PC-3 (cell line): ENCODE results near the gene FAM131A. TPM values are rescaled to one million over a fixed set of nuclear protein-coding genes. Genes with fewer than 3 reads are reported as not detected.
A peak's percentile ranks its signal among the peaks of the same experiment; 100 is the strongest.

Experiments used
- ATAC-seq: fragments of 200-7000 bp; cut with Tn5 transposase; 2 replicates; pipeline ENCODE4 v1.9.1; 2020; ENCODE audit warnings: mild to moderate bottlenecking, moderate library complexity
- BruUV-seq: library from RNA; stranded (reverse); fragments of 400-500 nt; replicated peaks from 2 replicates; lab custom pipeline; 2021; lab: Mats Ljungman, UMichigan
- CTCF ChIA-PET: fragments of 300-600 bp; sonication (Branson Sonifier 250); formaldehyde crosslinking; loops from one replicate; lab custom pipeline; 2022; ENCODE audit warnings: antibody characterized with exemption; lab: Charles Lee
- POLR2A ChIA-PET: fragments of 300-600 bp; sonication (Branson Sonifier 250); formaldehyde crosslinking; loops from one replicate; lab custom pipeline; 2022; ENCODE audit warnings: antibody characterized with exemption; ENCODE audit not compliant: unreplicated experiment; lab: Charles Lee
- DNase-seq: peaks from one replicate; pipeline ENCODE4 v3.0.0-alpha.2; 2015
- H2AFZ ChIP-seq: fragments of 300-600 bp; sonication (generic); 2 replicates; pipeline ENCODE4 v1.6.0; 2016; ENCODE audit warnings: antibody characterized with exemption, low read length
- H3F3A ChIP-seq: fragments of 300-600 bp; sonication (generic); one replicate; pipeline ENCODE4 v1.6.0; 2017; ENCODE audit warnings: antibody characterized with exemption, low read length, control low read depth, mild to moderate bottlenecking; ENCODE audit not compliant: unreplicated experiment
- H3K27ac ChIP-seq: fragments of 300-600 bp; sonication (generic); 2 replicates; pipeline ENCODE4 v1.5.1; 2016; ENCODE audit warnings: mild to moderate bottlenecking, low read length
- H3K27me3 ChIP-seq: fragments of 300-600 bp; sonication (generic); 2 replicates; pipeline ENCODE4 v1.6.1; 2016; ENCODE audit warnings: low read length, mixed read lengths
- H3K36me3 ChIP-seq: fragments of 300-600 bp; sonication (generic); 2 replicates; pipeline ENCODE4 v1.6.1; 2016; ENCODE audit warnings: low read depth, mixed run types, low read length, mixed read lengths
- H3K4me1 ChIP-seq: fragments of 300-600 bp; sonication (generic); 2 replicates; pipeline ENCODE4 v1.5.1; 2016; ENCODE audit warnings: low read length; ENCODE audit not compliant: insufficient read depth
- H3K4me2 ChIP-seq: fragments of 300-600 bp; sonication (generic); 2 replicates; pipeline ENCODE4 v1.6.0; 2016; ENCODE audit warnings: low read length
- H3K4me3 ChIP-seq: fragments of 300-600 bp; sonication (generic); 2 replicates; pipeline ENCODE4 v1.5.1; 2016; ENCODE audit warnings: mild to moderate bottlenecking, low read length, mixed read lengths
- H3K79me2 ChIP-seq: fragments of 300-600 bp; sonication (generic); 2 replicates; pipeline ENCODE4 v1.6.1; 2017; ENCODE audit warnings: low read length, mixed read lengths
- H3K9ac ChIP-seq: fragments of 300-600 bp; sonication (generic); 2 replicates; pipeline ENCODE4 v1.6.0; 2016; ENCODE audit warnings: mild to moderate bottlenecking, low read length
- H3K9me2 ChIP-seq: fragments of 300-600 bp; sonication (generic); replicated peaks from 2 replicates; pipeline ENCODE4 v1.6.1; 2016; ENCODE audit warnings: mixed run types, low read length, mixed read lengths
- H3K9me3 ChIP-seq: fragments of 300-600 bp; sonication (generic); 2 replicates; pipeline ENCODE4 v1.6.1; 2016; ENCODE audit warnings: low read length, mixed read lengths
- H4K20me1 ChIP-seq: fragments of 300-600 bp; sonication (generic); 2 replicates; pipeline ENCODE4 v1.6.1; 2016; ENCODE audit warnings: low read length, mixed read lengths
- EZH2 ChIP-seq: fragments of 300-600 bp; sonication (generic); IDR thresholded peaks from one replicate; pipeline ENCODE4 v1.6.1; 2017; ENCODE audit warnings: antibody characterized with exemption, mild to moderate bottlenecking, low read length; ENCODE audit not compliant: unreplicated experiment
- EZH2phosphoT487 ChIP-seq: fragments of 300-600 bp; sonication (generic); IDR thresholded peaks from 2 replicates; pipeline ENCODE4 v1.6.1; 2018; ENCODE audit warnings: mild to moderate bottlenecking, antibody characterized with exemption, low read length, borderline replicate concordance
- intact Hi-C: fragments of 100-400 bp; cut with micrococcal nuclease; formaldehyde crosslinking; loops from 2 replicates; pipeline ENCODE4 v1.9.0; 2023
- total RNA-seq: library from RNA; depleted of rRNA; stranded (reverse); fragments of >200 nt; gene quantifications from 2 replicates; pipeline ENCODE4 v1.2.3, GENCODE V29; 2014
- TF ChIP-seq, protein P1 (sequence below): fragments of 300-600 bp; sonication (generic); conservative IDR thresholded peaks from 2 replicates; pipeline ENCODE4 v1.5.1; 2017; ENCODE audit warnings: antibody characterized with exemption, low read depth, mild to moderate bottlenecking, low read length

The FAM131A gene
- total RNA-seq, 1 experiment from 2014 or later: 21.9 TPM

DNA sequence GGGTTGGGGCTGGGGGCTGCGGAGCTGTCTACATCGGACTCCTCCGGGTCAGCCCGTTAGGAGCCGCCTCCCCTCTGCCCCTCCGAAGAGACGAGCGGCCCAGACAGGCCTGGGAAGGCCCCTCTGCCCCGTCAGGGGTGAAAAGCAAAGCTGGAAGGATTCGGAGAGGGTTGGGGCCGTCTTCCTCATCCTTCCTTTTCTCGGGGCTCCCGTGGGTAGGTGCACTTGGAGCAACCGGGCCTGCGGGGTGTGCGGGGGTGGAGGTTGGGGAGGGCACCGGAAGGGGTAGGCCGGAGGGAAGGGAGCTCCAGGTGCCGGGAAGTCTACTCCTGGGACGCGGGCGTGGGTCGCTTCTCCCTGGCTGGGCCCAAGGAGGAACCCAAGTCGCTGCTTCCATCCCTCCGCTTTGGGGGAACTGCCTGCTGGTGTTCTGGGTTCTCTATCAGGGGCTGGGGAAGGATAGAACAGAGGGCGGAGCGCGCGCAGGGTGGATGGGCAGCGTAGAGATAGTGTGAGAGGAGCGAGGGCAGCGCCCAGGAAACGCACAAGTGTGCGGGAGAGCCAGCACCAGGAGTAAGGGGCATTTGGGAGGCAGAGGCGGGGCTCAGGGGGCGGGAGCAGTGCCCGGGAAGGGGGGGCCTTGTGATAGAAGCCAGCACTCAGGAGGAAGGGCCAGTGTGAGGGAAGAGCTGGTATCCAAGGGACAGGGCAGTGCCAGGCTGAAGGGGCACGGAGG, 24.7 kb downstream of the FAM131A start:
- Histone ChIP-seq H2AFZ (peak overlapping the region; percentile 77), H3K79me2 (peaks cover 38% of the 10 kb centered on the region), H3K27ac (peak overlapping the region; percentile 94), H3K36me3 (peaks cover 12% of the 10 kb centered on the region), H3K4me2 (peak overlapping the region; percentile 85), H3F3A (no peaks in the 10 kb centered on the region), H3K27me3 (no peaks in the 10 kb centered on the region), H4K20me1 (peaks cover 10% of the 10 kb centered on the region), H3K9ac (peak overlapping the region; percentile 92), H3K9me2 (no peaks in the 10 kb centered on the region), H3K9me3 (no peaks in the 10 kb centered on the region), H3K4me1 (peaks cover 21% of the 10 kb centered on the region), H3K4me3 (peak overlapping the region; percentile 84)
- DNase-seq: peak; percentile 68
- intact Hi-C loops: loop anchor here (1.0 to 2.0 kb wide), 3 partner anchors 17 to 63 kb away; partner anchors contain the start of genes FAM131A and PSMD2
- CTCF ChIA-PET: interaction anchor here (0.6 to 1.2 kb wide), 3 partner anchors 9 to 416 kb away, joined by 3 to 21 read pairs (median 4); no protein-coding TSS in a partner anchor
- peak; percentile 25 for ATAC-seq
- no peak for TF ChIP-seq EZH2
- TF ChIP-seq, protein P1, sequence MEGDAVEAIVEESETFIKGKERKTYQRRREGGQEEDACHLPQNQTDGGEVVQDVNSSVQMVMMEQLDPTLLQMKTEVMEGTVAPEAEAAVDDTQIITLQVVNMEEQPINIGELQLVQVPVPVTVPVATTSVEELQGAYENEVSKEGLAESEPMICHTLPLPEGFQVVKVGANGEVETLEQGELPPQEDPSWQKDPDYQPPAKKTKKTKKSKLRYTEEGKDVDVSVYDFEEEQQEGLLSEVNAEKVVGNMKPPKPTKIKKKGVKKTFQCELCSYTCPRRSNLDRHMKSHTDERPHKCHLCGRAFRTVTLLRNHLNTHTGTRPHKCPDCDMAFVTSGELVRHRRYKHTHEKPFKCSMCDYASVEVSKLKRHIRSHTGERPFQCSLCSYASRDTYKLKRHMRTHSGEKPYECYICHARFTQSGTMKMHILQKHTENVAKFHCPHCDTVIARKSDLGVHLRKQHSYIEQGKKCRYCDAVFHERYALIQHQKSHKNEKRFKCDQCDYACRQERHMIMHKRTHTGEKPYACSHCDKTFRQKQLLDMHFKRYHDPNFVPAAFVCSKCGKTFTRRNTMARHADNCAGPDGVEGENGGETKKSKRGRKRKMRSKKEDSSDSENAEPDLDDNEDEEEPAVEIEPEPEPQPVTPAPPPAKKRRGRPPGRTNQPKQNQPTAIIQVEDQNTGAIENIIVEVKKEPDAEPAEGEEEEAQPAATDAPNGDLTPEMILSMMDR: no peak
- no peak for TF ChIP-seq EZH2phosphoT487
- POLR2A ChIA-PET: interaction anchor here (0.5 to 0.6 kb wide), 3 partner anchors 24 to 1281 kb away, joined by 6 to 13 read pairs (median 10); no protein-coding TSS in a partner anchor
- BruUV-seq: TSS peak; percentile 63

DNA sequence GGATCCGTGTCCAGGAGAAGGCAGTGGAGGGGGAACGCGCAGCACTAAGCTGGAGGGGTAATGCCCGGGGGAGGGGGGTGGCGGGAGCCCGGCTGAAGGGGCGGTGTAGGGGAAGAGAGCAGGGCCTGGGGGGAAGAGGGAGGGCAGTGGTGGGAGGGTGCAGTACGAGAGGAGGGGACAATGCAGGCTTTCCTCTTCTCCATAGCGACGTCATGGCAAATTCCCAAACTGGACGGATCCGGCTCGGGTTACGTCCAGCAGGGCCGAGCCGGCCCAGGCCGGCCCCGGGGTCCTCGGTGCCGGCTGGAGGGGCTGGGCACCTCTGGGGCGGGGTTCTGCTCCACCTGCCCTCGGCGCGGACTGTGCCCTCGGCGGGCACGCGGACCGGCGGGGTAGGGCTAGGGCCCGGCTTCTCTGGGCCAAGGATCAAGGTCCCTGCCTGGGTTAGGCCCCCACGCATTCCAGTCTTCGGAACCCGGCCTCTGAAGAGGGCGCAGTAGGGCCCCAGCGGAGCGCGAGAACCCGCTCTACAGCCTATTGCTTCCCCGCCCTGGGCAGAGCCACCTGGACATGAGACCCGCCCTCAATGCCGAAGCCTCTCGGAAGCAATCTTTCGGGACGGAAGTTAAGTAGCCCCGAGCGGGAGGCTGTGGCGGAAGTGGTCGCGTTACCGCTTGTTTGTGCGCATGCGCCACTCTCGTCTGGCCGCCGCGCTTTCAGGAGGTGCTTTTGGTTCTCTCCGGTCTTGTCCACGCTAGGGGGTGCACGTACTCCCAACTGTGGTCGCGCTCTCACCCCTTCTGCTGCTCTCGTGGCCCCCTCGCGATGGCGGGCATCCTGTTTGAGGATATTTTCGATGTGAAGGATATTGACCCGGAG, 25.5 kb downstream of the FAM131A start:
- no peaks in the 10 kb centered on the region for H3K9me2 ChIP-seq
- ChIA-PET POLR2A (interaction anchor here (0.6 kb wide), 1 partner anchor 348 kb away, joined by 6 read pairs; no protein-coding TSS in a partner anchor), CTCF (interaction anchor here (0.6 to 0.8 kb wide), 2 partner anchors 22 to 415 kb away, joined by 3 to 21 read pairs; no protein-coding TSS in a partner anchor)
- H2AFZ ChIP-seq: peak overlapping the region; percentile 77
- BruUV-seq: no TSS peak
- DNase-seq: peak; percentile 99
- H3K36me3 ChIP-seq: peaks cover 17% of the 10 kb centered on the region
- H3F3A ChIP-seq: no peaks in the 10 kb centered on the region
- H3K27ac ChIP-seq: peak overlapping the region; percentile 94
- intact Hi-C loops: loop anchor here (1.0 to 2.0 kb wide), 3 partner anchors 18 to 64 kb away; partner anchors contain the start of genes FAM131A and PSMD2
- TF ChIP-seq EZH2 (no peak), EZH2phosphoT487 (no peak)
- TF ChIP-seq, protein P1: peak; percentile 70
- H3K79me2 ChIP-seq: peaks cover 38% of the 10 kb centered on the region
- peak; percentile 71 for ATAC-seq
- peak overlapping the region; percentile 84 for H3K4me3 ChIP-seq
- H3K27me3 ChIP-seq: no peaks in the 10 kb centered on the region
- peaks cover 21% of the 10 kb centered on the region for H3K4me1 ChIP-seq
- peaks cover 13% of the 10 kb centered on the region for H4K20me1 ChIP-seq
- no peaks in the 10 kb centered on the region for H3K9me3 ChIP-seq
- peak overlapping the region; percentile 85 for H3K4me2 ChIP-seq
- H3K9ac ChIP-seq: peak overlapping the region; percentile 92
